Measurements from ENCODE around the gene KRT81.
"Not testable (repeated sequence)": the region's sequence is repeated elsewhere in the genome, so short reads cannot be mapped to it uniquely, and the experiment has no call there.

The KRT81 gene

DNA sequence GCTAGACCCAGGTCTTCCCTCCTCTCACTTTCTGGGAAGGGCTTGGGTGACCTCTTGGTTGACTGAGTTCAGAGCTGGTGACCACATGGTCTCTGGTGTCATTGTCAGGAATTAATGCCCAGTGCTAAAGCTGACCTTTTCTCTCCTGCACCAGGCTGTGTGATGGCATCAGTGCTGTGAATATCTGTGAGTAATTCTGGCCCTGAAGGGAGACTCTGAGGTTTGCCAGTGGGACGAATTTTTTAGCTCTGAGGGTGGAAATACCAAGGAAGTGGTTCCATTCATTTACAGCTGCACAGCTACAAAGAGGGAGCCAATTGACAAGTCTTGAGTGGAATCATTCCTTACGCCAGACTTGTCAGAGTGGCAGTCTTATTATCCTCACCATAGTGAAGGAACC, 23.1 kb downstream of the KRT81 start:
- no peak for DNase-seq

DNA sequence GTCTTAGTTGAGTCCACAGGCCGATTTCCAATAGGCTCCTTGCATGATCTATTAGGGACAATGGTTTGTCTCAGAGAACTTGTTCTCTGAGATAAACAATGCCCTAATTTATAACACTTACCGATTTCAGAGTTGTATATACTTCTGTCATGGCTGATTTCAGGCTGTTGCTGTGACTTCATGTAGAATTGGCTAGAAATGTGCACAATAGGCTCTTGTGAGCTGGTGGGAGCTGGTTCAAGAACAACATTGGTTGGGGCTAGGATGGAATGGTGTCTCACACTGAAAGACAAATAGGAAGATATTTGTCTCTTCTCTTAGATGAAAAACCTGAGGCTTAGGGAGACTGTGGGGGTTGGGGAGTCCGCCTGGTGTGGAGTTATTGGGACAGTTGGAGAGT, 23.6 kb downstream of the KRT81 start:
- no peak for DNase-seq

DNA sequence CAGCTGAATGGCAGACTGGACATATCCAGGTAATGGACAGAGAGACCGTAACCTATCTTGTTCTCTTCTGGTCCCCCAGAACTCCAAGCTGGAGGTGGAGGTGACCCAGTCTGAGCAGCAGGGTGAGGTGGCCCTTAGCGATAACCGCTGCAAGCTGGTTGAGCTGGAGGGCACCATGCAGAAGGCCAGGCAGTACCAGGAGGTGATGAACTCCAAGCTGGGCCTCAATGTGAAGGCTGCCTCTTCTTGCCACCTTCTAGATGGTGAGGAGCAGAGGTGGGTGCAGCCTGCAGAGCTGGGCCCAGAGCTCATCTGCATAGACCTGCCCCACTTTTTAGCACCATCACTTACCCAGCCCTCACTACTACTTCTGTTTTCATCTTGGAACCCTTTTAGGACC, 24.1 kb downstream of the KRT81 start:
- no peak for DNase-seq

DNA sequence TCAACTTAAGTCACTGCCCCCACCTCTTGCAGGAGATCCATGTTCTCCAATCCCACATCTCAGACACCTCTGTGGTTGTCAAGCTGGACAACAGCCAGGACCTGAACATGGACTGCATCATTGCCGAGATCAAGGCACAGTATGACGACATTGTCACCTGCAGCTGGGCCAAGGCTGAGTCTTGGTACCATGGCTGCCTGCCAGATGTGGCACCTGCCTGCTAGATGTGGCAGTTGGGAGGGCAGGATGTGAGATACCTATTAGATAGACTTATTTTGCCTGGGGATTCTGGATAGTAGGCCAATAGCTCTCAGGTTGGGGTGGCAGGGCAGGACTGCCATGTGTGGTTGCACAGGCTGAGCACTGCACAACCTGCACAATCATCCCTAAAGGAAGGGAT, 24.8 kb downstream of the KRT81 start:
- no peak for DNase-seq

DNA sequence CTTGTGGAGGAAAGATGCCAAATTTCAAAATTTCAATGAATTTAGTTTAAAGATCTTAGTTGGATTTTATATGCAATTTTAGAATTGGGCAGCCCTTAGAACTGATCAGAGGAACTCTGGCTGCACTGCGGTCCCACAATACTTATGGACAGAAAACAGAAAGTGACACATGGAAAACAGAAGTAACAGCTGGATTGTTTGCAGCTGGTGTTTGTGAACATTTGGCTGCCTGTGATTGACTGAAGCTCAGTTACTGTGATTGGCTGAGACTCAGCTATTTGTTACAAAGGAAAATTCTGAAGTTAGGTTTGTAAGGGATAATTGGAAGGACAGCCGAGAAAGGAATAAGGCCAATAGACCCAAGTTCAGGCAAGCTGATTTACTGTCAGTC, 26.9 kb downstream of the KRT81 start:
- no peak for DNase-seq

DNA sequence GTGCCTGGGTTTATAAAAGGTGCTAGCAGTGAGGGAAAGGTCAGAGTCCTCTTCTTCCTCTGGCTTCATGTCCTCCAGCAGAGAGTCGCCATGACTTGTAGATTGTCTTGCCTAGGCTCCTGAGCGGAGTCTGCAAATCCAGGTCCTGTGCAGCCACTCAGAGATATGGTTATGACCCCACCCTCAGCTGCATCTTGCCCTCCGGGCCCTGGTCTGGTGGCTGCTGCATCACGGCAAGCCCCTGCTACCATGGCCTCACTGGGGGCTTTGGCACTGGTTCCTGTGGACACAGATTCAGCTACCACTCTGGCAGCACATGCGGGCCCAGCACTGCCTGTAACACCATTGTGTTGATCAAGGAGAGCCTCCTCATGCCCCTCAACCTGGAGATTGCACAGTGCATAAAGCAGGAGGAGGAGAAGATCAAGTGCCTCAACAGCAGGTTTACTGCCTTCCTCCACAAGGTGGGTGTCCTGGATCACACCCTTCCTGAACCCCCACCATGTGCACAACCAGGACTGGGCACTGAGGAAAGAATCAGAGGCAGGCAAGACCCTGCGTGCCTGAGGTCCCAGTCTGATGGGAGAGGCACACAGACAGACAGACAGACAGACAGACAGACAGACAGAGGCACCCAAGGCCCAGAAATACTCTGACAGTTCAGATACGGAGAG, 27.4 kb downstream of the KRT81 start:
- DNase-seq: no peak

DNA sequence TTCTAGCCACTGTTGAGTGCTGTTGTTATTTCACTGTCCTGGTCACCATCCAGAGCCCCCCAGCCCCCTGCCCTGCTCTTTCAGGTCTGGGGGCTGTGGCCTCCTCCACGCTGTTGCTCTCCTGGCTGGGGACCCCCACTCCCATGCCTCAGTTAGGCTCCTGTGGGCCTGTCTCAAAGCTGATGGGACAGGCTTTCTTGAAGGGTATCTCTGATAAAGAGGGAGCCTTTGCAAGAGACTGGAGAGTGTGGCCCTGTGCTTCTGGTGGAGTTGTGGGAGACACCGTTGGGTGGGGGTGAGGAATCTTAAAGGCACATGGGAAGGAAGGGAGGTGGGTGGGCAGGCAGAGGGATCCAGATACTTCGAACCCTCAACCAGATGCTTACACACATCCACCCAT, 29.0 kb downstream of the KRT81 start:
- DNase-seq: no peak

DNA sequence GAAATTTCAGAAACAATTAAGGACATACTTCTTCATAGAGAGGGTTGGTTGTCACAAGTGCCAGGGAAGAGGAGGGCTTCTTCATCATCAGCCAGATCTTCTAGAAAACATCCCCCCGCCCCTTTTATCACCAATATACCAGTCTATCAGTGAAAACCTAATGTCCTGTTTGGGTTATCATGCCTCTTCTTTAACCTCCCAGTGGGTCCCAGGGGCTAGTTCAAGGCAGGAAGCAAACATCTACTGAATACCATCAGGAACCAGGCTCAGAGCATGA, 30.2 kb downstream of the KRT81 start:
- DNase-seq: no peak

DNA sequence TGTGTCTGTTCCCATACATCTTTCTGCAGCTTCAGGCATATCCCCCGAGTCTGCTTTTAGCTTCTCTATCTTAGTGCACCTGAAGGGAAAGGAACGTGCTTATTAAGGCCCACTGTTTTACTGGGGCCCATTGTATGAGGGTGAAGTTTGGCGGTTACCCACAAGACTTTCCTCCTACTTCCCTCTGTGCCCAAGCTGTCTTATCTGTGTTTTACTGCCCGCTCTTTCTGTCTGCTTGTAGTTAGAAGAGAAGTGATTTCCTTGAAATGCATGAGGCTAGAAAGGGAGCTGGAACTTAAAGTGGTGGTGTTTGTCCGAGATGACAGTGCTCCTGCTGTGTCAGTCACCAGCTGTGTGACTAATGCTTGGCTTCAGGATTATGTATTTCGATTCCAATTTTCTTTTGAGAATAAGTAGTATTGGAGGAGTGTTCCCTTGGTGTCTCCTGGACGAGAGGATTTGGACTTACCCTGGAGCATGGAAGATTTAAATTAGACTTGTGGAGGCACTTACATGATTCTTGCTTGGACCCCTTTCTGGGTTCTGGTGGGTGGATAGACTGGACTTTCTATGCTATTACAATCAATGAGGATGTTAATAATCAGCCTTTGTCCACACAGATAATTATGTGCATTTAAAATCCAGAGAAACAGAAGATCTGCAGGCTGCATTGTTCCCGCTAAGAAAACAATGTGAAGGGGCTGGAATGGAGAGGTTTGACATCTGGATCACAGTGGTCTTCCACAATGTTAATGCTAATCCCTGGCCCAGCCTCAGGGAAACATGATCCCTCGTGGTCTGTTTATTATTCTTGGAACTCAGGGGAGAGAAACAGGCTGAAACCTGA, 30.8 kb downstream of the KRT81 start:
- no peak for DNase-seq

DNA sequence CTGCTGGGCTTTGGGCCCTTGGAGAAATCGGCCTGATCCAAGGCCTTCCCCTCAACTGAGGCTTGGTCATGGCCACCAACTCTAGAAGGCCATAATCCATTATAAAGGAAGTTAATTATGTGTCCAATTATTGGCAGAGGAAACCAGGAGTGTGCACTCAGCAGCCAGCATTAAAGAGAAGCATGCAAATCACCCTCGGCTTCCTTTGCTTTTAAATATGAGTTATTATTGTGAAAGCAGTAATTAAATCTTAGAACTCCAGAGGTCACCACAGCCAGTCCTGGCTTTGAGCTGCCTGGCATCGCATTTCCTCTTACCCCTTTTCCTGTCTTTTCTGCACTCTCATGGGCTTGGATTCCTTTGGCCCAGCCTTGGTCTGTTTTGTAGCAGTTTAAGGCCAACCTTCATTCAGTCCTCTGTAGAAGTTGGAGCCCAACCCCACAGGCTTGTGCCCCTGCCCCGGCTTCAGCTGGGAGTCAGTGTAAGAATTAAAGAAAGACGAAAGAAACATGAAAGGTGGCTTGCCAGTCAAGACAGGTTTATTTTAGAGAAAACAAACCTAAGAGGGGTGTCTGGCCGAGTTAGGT, 31.6 kb downstream of the KRT81 start:
- no peak for DNase-seq

DNA sequence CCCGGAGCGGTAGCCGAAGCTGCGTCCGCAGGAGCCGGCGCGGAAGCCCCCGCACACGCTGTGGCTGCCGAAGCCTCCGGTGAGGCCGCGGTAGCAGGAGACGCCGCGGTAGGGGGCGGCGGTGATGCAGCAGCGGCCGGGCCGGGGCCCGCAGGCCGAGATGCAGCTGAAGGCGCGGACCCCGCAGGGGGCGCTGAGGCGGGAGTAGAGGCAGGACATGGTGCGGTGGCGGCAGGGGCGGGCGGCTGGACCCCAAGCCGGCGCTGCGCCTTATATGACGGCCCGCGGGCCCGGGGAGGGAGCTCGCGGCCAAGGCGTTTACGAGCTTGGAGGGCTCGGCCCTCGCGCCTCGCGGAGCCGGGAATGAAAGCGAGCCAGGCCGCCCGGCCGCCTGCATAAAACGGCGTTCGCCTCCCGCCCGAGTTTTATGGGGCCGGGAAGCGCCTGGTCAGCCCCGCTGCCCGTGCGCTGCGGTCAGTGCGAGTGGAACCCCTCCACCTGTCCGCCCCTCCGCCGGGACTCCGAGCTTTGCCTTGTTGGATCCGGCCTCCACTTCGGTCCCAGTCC, 32.9 kb downstream of the KRT81 start:
- no peak for DNase-seq

DNA sequence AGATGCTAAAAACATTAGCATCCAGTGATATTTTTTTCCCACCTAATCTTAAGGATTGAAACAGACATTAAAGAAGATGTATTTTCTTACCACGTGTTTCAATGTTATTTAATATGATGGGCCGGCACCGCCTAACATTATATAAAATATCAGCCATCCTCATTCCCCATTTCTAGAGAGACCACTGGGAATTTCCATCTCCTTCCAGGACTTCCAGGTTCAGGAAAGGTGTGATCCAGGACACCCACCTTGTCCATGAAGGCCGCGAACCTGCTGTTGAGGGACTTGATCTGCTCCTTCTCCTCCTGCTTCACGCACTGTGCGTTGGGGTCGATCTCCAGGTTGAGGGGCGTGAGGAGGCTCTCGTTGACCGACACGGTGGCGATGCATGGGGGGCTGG, 33.4 kb downstream of the KRT81 start:
- DNase-seq: not testable (repeated sequence)

DNA sequence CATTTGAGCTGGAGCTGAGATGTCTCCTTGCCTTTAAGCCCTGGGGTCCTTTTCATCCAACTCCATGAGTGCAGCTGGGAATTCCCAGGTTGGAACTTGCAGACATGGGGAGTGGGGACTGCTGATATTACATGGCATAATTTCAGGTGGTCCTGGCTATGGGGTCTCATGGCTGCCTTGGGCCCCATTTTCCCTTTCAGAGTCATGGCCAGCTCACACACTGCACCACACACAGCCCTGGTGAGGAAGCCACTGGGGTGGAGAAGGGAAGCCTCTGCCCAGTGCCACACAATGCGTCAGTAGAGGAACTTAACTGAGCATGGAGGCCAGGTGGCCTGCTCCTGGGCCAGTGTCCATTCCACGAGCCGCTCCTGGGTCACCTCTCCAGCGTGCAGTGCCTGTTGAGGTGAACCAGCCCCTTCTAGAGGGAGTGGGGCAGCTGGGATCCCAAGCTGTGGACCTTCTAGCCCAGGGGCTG, 34.2 kb downstream of the KRT81 start:
- DNase-seq: no peak

DNA sequence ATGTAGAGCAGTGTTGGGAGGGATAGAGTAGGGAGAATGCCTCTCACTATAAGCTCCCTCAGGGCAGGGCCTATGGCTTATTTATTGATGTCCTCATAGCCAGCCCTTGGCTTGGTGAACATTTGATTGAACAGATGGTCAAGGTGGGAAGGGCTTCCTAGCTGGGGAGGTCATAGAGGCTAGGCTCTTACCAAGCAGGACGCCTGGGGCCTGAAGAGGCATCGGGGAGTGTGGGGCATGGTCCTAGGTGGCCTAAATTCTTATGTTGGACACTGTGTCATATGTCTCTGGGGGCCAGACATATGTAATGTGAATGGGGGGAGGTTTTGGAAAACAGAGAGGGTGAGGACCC, 34.8 kb downstream of the KRT81 start:
- DNase-seq: no peak

DNA sequence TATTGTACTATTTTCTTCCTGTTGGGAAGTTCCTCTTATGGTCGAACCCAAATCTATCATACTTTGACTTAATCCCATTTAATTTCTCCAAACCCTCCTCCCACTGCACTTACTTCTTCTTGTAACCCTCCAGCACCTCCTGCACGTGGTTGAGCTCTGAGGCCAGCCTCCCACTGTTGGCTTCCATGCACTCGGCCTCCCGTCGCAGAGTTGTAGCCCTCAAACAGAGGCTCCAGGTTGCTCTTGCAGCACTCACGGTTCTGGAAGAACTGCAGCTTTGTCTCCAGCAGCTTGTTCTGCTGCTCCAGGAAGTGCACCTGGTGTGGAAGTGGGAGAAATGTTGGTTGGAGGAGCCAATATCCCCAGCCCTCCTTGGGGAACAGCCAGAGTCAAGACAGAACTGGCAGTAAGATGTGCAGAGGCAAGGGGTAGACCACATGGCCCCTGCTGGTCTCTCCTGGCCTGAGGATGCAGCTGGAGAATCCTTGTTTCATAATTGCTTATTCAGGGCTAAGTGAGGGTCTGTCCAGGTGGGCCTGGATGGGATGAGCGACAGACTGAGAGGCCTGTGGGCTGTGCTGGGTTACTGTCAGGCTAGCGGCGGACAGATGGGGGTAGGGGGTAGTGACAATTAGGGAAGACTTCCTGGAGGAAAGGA, 35.3 kb downstream of the KRT81 start:
- DNase-seq: no peak

DNA sequence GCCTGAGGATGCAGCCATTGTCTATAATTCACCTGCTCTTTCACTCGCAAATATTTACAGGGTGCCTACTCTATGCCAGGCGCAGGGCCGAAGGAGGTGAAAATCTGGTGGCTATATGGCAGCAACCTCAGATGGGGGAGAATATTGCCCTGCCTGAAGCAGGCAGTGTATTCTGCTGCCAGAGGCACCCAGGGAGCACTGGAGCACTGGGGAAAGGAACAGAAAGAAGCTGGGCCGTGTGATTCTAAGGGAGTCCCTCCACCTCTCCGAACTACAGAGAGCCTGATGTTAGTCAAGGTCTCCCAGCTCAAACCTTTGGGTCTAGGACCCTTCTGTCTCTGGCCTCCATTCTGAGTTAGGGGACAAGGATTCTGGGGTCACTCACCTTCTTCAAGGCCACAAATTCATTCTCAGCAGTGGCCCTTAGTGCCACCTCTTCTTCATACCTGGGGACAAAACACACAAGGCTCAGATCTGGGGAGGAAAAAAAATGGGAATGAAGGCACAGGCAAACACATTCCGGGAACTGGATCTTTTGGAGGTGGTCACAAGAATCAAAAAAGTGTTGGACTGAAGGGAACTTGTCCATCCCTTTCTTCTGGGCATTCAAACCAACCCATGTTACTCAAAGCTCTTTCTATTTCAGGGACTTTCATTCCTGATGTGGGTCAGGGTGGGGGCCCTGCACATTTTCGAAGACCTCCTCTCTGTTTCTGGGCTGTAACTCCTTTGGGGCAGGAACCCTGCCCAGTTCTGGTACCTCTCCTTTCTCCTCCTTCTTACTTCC, 36.2 kb downstream of the KRT81 start:
- DNase-seq: no peak

DNA sequence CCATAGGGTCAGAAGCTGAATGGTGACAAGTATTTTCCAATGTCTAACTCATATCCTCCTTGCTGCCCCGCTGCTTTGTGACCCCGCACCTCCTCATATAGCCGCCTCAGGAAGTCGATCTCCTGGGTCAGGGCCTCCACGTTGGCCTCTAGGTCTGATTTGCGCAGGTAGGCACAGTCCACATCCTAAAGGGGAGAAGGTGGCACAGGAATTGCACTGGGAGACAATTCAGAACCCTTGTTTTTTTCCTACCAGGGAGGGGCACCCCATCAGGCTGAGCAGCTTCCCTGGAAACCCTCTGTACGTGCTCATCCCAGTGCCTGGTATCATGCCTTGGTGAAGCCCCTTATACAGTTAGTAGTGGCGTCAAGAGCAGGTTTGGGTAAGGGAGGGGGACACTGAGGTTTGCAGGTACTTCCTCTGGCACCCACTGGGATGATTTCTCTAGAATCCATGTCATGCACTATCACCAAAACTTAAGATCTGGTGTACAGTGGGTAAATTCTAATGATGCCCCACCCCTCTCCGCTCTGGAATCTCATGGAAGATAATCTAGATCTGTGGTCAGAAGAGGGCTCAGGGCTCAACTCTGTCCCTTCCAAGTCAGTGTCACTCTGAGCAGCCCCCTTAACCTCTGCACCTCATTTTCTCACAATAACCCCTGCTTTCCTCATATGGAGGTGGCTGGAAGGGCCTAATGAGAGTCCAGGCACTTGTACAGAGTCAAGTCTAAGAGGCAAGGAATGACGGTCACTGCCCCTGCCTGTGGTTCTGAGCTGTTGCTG, 37.0 kb downstream of the KRT81 start:
- DNase-seq: no peak

DNA sequence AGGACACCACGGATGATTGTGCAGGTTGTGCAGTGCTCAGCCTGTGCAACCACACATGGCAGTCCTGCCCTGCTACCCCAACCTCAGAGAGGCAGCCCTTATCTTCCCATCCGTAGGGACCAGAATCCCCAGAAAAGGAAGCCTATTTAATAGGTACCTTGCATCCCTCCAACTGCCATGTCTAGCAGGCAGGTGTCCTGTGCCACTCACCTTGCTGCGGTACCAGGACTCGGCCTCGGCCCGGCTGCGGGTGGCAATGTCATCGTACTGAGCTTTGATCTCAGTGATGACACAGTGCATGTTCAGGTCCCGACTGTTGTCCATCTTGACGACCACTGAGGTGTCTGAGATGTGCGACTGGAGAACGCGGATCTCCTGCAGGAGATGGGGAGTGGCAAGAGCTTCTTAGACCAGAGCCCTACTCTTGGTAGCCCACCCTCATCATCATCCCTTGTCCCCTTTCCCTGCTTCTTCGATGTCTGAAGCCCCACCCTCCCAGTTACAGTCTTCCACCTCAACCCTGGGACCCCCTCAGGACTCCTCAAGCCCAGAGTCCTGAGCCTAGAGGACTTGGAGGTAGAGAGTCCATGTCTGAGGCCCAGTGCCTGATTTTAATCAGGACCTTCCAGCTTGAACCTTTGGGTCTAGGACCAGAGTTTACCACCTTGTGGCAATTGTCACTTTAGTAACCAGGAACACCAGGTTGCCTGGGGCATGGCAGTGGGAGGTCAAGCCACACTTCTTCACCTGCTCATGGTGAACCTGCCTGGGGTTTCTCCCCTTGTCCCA, 37.7 kb downstream of the KRT81 start:
- no peak for DNase-seq

DNA sequence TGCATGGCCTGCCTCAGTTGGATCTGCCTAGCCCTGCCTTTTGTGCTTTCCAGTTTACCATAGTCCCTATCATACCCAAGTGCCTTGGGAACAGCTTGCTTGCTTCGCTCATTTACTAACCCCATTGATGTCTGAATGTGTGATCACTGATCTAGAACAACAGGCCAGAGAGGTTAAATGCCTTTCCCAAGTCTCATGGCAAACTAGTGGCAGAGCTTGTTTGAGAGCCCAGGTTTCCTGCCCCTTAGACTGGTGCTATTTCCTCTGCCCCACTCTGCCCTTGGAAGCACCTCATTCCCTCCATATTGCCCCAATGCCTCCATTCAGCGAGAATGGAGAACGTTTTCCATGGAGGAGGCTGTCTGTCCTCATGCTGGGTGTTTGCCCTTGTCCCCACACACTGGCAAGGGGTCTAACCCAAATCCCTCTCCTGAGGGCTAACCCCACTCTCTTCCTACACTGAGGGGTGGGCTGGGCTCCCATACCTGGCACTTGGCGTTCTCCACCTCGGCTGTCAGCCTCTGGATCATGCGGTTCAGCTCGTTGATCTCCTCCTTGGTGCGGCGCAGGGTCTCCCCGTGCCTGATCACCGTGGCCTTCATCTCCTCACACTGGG, 38.5 kb downstream of the KRT81 start:
- no peak for DNase-seq

DNA sequence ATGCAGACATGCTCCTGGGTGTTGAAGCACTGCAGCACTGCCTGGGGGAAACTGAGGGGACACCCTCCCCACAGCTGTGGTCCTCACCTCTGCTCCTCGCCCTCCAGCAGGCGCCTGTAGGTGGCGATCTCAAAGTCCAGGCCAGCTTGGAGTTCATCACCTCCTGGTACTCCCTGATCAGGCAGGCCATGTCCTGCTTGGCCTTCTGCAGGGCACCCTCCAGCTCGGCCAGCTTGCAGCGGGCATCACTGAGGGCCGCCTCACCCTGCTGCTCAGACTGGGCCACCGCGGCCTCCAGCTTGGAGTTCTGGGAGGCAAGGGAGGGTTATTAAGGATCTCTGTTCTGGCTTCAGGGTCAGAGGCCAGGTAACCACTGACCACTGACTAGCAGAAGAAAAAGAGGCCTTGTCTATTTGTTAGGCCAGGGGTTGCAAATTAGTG, 39.1 kb downstream of the KRT81 start:
- DNase-seq: peak in 1 of 2 donors; percentile 16
